Activated naive CD4-positive, alpha-beta T cell treated with anti-CD3 and anti-CD28 coated beads for 36 hours (primary cell): ENCODE data around the gene SYNGAP1. TPM values are rescaled to one million over a fixed set of nuclear protein-coding genes. Genes with fewer than 3 reads are reported as not detected.
"Not testable (repeated sequence)": the region's sequence is repeated elsewhere in the genome, so short reads cannot be mapped to it uniquely, and the experiment has no call there.

ENCODE experiments used
- CTCF ChIA-PET: fragments of 350-600 bp; sonication (Branson Sonifier 250); formaldehyde crosslinking; loops from one replicate; lab custom pipeline; 2021; ENCODE audit warnings: antibody characterized with exemption; lab: Charles Lee
- DNase-seq: peaks from one replicate; pipeline ENCODE4 v3.0.0-alpha.2; 2020
- H3K27ac Mint-ChIP-seq: one replicate; pipeline ENCODE4 v1.8.0; 2021; ENCODE audit warnings: mild to moderate bottlenecking, mixed read lengths
- H3K27me3 Mint-ChIP-seq: one replicate; pipeline ENCODE4 v1.8.0; 2021; ENCODE audit warnings: low read depth, mixed read lengths
- H3K36me3 Mint-ChIP-seq: one replicate; pipeline ENCODE4 v1.8.0; 2021; ENCODE audit warnings: low read depth, mixed read lengths
- H3K4me1 Mint-ChIP-seq: one replicate; pipeline ENCODE4 v1.8.0; 2021; ENCODE audit warnings: low read depth, mixed read lengths
- H3K4me3 Mint-ChIP-seq: one replicate; pipeline ENCODE4 v1.8.0; 2021; ENCODE audit warnings: mild to moderate bottlenecking, moderate library complexity, mixed read lengths
- H3K9me3 Mint-ChIP-seq: one replicate; pipeline ENCODE4 v1.8.0; 2021; ENCODE audit warnings: mixed read lengths
- intact Hi-C: fragments of 100-400 bp; cut with micrococcal nuclease; formaldehyde crosslinking; loops from one replicate; pipeline ENCODE4 v1.15.1; 2023
- total RNA-seq, 2 experiments: library from RNA; stranded (reverse); gene quantifications; one replicate each; pipeline ENCODE4 v1.2.3, GENCODE V29; 2021

Gene SYNGAP1
- total RNA-seq, 2 experiments from 2014 or later, result 35.1 to 42.2 TPM

DNA sequence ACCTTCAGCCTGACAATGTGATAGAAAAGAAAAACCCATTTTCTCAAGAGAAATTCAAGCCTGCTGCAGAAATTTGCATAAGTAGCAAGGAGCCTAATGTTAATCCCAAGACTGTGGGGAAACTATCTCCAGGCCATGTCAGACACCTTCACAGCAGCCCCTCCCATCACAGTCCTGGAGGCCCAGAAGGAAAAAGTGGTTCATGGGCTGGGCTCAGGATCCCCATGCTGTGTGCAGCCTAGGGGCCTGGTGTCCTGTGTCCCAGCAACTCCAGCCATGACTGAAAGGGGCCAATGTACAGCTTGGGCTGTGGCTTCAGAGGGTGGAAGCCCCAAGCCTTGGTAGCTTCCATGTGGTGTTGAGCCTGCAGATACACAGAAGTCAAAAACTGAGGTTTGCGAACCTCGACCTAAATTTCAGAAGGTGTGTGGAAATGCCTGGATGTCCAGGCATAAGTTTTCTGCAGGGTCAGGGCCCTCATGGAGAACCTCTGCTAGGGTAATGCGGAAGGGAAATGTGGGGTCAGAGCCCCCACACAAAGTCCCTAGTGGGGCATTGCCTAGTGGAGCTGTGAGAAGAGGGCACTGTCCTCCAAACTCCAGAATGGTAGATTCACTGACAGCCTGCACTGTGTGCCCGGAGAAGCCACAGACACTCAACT is 46.3 kb downstream of the SYNGAP1 start:
- intact Hi-C loops, result no loop called here
- Mint-ChIP-seq H3K4me3 (no peak overlapping the region), H3K27me3 (no peaks in the 10 kb centered on the region), H3K9me3 (no peaks in the 10 kb centered on the region), H3K27ac (no peak overlapping the region), H3K4me1 (no peaks in the 10 kb centered on the region), H3K36me3 (no peaks in the 10 kb centered on the region)
- CTCF ChIA-PET, result no interaction called here
- DNase-seq, result no peak

DNA sequence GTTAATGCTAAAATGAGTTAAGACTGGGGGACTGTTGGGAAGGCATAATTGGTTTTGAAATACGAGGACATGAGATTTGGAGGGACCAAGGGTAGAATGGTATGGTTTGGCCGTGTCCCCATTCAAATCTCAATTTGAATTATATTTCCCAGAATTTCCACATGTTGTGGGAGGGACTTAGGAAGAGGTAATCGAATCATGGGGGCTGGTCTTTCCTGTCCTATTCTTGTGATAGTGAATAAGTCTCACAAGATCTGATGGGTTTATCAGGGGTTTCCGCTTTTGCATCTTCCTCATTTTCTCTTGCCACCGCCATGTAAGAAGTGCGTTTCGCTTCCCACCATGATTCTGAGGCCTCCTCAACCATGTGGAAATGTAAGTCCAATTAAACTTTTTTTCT is 47.2 kb downstream of the SYNGAP1 start:
- Mint-ChIP-seq H3K4me3 (no peak overlapping the region), H3K36me3 (no peaks in the 10 kb centered on the region), H3K9me3 (no peaks in the 10 kb centered on the region), H3K4me1 (no peaks in the 10 kb centered on the region), H3K27me3 (no peaks in the 10 kb centered on the region), H3K27ac (no peak overlapping the region)
- no peak for DNase-seq
- CTCF ChIA-PET, result no interaction called here
- intact Hi-C loops, result no loop called here

GRCh38 chr6:33469661-33470060 is 49.8 kb downstream of the SYNGAP1 start:
- Mint-ChIP-seq H3K36me3 (no peaks in the 10 kb centered on the region), H3K27ac (no peak overlapping the region), H3K4me1 (no peaks in the 10 kb centered on the region), H3K27me3 (no peaks in the 10 kb centered on the region), H3K9me3 (no peaks in the 10 kb centered on the region), H3K4me3 (no peak overlapping the region)
- CTCF ChIA-PET, result interaction anchor here (1.5 kb wide), 1 partner anchor 79 kb away, joined by 4 read pairs; no protein-coding TSS in a partner anchor
- intact Hi-C loops, result no loop called here
- DNase-seq, result no peak

DNA sequence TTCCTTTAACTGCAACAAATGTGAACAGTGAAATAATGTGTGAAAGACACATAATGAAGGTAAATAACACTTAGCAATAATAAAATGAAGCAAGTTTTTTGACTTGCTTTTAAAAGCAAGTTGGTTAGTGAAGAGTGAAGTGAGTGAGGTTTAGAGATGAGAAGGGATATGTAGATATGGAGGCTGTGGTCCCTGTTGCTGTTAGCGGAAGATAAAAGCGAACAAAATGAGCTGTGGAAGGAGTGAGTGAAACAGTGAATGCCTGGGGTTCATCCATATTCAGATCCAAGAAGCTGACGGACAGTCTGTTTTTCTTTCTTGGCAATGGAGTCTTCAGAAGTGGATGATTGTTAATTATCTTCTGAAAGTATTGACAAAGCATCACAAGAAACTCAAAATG is 58.0 kb downstream of the SYNGAP1 start:
- no peaks in the 10 kb centered on the region for H3K27me3 Mint-ChIP-seq
- intact Hi-C loops, result no loop called here
- H3K4me3 Mint-ChIP-seq, result no peak overlapping the region
- CTCF ChIA-PET, result no interaction called here
- H3K27ac Mint-ChIP-seq, result no peak overlapping the region
- no peaks in the 10 kb centered on the region for H3K4me1 Mint-ChIP-seq
- no peaks in the 10 kb centered on the region for H3K36me3 Mint-ChIP-seq
- no peaks in the 10 kb centered on the region for H3K9me3 Mint-ChIP-seq
- DNase-seq, result no peak

DNA sequence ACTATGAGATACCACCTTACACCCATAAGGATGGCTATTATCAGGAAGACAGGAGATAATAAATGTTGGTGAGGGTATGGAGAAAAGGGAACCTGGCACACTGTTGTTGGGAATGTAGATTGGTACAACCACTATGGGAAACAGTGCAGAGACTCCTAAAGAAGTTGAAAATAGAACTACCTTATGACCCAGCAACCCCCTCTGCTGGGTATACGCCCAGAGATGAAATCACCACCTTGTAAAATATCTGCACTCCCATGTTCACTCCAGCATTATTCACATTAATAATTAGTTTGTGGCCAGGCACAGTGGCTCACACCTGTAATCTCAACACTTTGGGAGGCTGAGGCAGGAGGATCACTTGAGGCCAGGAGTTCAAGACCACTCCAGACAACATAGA is 61.3 kb downstream of the SYNGAP1 start:
- H3K4me3 Mint-ChIP-seq, result no peak overlapping the region
- no peak overlapping the region for H3K27ac Mint-ChIP-seq
- peak; percentile 10 for DNase-seq
- H3K27me3 Mint-ChIP-seq, result no peaks in the 10 kb centered on the region
- H3K4me1 Mint-ChIP-seq, result no peaks in the 10 kb centered on the region
- intact Hi-C loops, result no loop called here
- CTCF ChIA-PET, result interaction anchor here (0.7 kb wide), 3 partner anchors 96 to 546 kb away, joined by 3 read pairs; no protein-coding TSS in a partner anchor
- no peaks in the 10 kb centered on the region for H3K9me3 Mint-ChIP-seq
- H3K36me3 Mint-ChIP-seq, result no peaks in the 10 kb centered on the region

DNA sequence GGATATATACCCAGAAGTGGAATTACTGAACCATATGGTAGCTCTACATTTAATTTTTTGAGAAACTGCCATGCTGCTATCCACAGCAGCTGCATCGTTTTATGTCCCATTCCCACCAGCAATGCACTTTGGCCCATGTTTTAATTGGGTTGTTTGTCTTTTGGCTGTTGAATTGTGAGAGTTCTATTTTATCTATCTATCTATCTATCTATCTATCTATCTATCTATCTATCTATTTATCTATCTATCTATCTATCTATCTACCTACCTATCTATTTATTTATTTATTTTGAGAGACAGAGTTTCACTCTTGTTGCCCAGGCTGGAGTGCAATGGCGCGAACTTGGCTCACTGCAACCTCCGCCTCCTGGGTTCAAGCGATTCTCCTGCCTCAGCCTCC is 62.8 kb downstream of the SYNGAP1 start:
- H3K9me3 Mint-ChIP-seq, H3K36me3 Mint-ChIP-seq, H3K4me3 Mint-ChIP-seq, intact Hi-C loops, CTCF ChIA-PET, H3K27ac Mint-ChIP-seq, H3K27me3 Mint-ChIP-seq, H3K4me1 Mint-ChIP-seq, DNase-seq: not testable (repeated sequence)

- H3K27ac Mint-ChIP-seq, result no peak overlapping the region
- intact Hi-C loops, result no loop called here
- peaks cover 3% of the 10 kb centered on the region for H3K27me3 Mint-ChIP-seq
- no peaks in the 10 kb centered on the region for H3K9me3 Mint-ChIP-seq
- CTCF ChIA-PET, result interaction anchor here (0.5 kb wide), 1 partner anchor 1503 kb away, joined by 3 read pairs; no protein-coding TSS in a partner anchor
- DNase-seq, result no peak
- no peaks in the 10 kb centered on the region for H3K36me3 Mint-ChIP-seq
- no peaks in the 10 kb centered on the region for H3K4me1 Mint-ChIP-seq
- no peak overlapping the region for H3K4me3 Mint-ChIP-seq
Measured at GRCh38 chr6:33483678-33484077, 63.8 kb downstream of the SYNGAP1 start.

DNA sequence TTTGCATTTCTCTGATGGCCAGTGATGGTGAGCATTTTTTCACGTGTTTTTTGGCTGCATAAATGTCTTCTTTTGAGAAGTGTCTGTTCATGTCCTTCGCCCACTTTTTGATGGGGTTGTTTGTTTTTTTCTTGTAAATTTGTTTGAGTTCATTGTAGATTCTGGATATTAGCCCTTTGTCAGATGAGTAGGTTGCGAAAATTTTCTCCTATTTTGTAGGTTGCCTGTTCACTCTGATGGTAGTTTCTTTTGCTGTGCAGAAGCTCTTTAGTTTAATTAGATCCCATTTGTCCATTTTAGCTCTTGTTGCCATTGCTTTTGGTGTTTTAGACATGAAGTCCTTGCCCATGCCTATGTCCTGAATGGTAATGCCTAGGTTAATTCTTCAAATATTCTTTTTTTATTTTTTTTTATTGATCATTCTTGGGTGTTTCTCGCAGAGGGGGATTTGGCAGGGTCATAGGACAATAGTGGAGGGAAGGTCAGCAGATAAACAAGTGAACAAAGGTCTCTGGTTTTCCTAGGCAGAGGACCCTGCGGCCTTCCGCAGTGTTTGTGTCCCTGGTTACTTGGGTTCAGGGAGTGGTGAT is 64.9 kb downstream of the SYNGAP1 start:
- H3K4me1 Mint-ChIP-seq, CTCF ChIA-PET, H3K27ac Mint-ChIP-seq, H3K4me3 Mint-ChIP-seq, H3K9me3 Mint-ChIP-seq, H3K27me3 Mint-ChIP-seq, DNase-seq, intact Hi-C loops, H3K36me3 Mint-ChIP-seq: not testable (repeated sequence)

DNA sequence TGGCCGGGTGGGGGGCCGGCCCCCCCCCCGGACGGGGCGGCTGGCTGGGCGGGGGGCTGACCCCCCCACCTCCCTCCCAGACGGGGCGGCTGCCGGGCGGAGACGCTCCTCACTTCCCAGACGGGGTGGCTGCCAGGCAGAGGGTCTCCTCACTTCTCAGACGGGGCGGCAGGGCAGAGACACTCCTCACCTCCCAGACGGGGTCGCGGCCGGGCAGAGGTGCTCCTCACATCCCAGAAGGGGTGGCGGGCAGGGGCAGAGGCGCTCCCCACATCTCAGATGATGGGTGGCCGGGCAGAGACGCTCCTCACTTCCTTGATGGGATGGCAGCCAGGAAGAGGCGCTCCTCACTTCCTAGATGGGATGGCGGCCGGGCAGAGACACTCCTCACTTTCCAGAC is 65.8 kb downstream of the SYNGAP1 start:
- H3K4me3 Mint-ChIP-seq, H3K9me3 Mint-ChIP-seq, intact Hi-C loops, DNase-seq, H3K36me3 Mint-ChIP-seq, H3K4me1 Mint-ChIP-seq, H3K27me3 Mint-ChIP-seq, CTCF ChIA-PET, H3K27ac Mint-ChIP-seq: not testable (repeated sequence)

DNA sequence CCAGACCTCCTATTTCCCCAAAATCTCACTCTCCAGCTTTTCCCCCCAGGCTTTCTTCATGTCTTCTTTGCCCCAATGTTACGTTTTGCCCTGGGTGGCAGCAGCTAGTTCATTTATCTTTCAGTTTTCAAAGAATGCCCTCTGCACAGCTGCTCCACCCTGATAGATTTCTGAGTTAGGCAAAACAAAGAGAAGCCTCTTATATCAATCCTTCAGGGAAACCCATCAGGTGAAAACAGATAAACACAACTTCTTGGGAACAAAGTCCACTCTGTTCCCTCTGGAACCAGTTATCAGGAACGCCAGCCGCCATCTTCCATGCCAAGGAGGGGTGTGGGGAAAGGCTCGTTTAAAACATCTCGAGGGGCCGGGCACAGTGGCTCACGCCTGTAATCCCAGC is 68.5 kb downstream of the SYNGAP1 start:
- peaks cover 3% of the 10 kb centered on the region for H3K27me3 Mint-ChIP-seq
- CTCF ChIA-PET, result no interaction called here
- no peaks in the 10 kb centered on the region for H3K36me3 Mint-ChIP-seq
- no peaks in the 10 kb centered on the region for H3K4me1 Mint-ChIP-seq
- H3K27ac Mint-ChIP-seq, result no peak overlapping the region
- H3K4me3 Mint-ChIP-seq, result no peak overlapping the region
- no peaks in the 10 kb centered on the region for H3K9me3 Mint-ChIP-seq
- intact Hi-C loops, result no loop called here
- no peak for DNase-seq

- intact Hi-C loops, result no loop called here
- no peak for DNase-seq
- H3K27me3 Mint-ChIP-seq, result peaks cover 3% of the 10 kb centered on the region
- H3K27ac Mint-ChIP-seq, result no peak overlapping the region
- no peaks in the 10 kb centered on the region for H3K4me1 Mint-ChIP-seq
- CTCF ChIA-PET, result no interaction called here
- H3K4me3 Mint-ChIP-seq, result no peak overlapping the region
- H3K9me3 Mint-ChIP-seq, result no peaks in the 10 kb centered on the region
- no peaks in the 10 kb centered on the region for H3K36me3 Mint-ChIP-seq
Measured at GRCh38 chr6:33490198-33490597, 70.3 kb downstream of the SYNGAP1 start.

- Mint-ChIP-seq H3K4me1 (no peaks in the 10 kb centered on the region), H3K36me3 (no peaks in the 10 kb centered on the region), H3K27me3 (peaks cover 3% of the 10 kb centered on the region), H3K4me3 (no peak overlapping the region), H3K9me3 (no peaks in the 10 kb centered on the region), H3K27ac (no peak overlapping the region)
- CTCF ChIA-PET, result interaction anchor here (0.6 kb wide), 1 partner anchor 21 kb away, joined by 3 read pairs; no protein-coding TSS in a partner anchor
- DNase-seq, result no peak
- intact Hi-C loops, result no loop called here
Measured at GRCh38 chr6:33490621-33491020, 70.8 kb downstream of the SYNGAP1 start.

GRCh38 chr6:33492093-33492492 is 72.2 kb downstream of the SYNGAP1 start:
- no peaks in the 10 kb centered on the region for H3K36me3 Mint-ChIP-seq

More at GRCh38 chr6:33492093-33492492, 72.2 kb downstream of the SYNGAP1 start:
- H3K4me1 Mint-ChIP-seq, result no peaks in the 10 kb centered on the region
- no peak overlapping the region for H3K27ac Mint-ChIP-seq
- H3K4me3 Mint-ChIP-seq, result no peak overlapping the region
- intact Hi-C loops, result no loop called here
- H3K27me3 Mint-ChIP-seq, result no peaks in the 10 kb centered on the region
- CTCF ChIA-PET, result no interaction called here
- no peaks in the 10 kb centered on the region for H3K9me3 Mint-ChIP-seq
- no peak for DNase-seq
